Endothelial cell of umbilical vein (primary cell): ENCODE data around the gene RAPH1. TPM values are rescaled to one million over a fixed set of nuclear protein-coding genes. Genes with fewer than 3 reads are reported as not detected.

Experiments used
- BruUV-seq: library from RNA; stranded (reverse); fragments of 400-500 nt; replicated peaks from 2 replicates; lab custom pipeline; 2021; lab: Mats Ljungman, UMichigan
- CTCF ChIA-PET: fragments of 300-600, 350-600 bp; sonication (Branson Sonifier 250); formaldehyde crosslinking; loops from one replicate; lab custom pipeline; 2021; ENCODE audit warnings: antibody characterized with exemption, inconsistent platforms; lab: Charles Lee
- POLR2A ChIA-PET: fragments of 300-600, 350-600 bp; sonication (Branson Sonifier 250); formaldehyde crosslinking; loops from one replicate; lab custom pipeline; 2021; ENCODE audit warnings: antibody characterized with exemption, inconsistent platforms; lab: Charles Lee
- DNase-seq: peaks from one replicate; pipeline ENCODE4 v3.0.0-alpha.2; 2011; ENCODE audit warnings: low read depth, low spot score
- FAIRE-seq: peaks from 2 replicates; lab custom pipeline; 2011; peaks lifted over from hg19 to GRCh38; lab: Jason Lieb, UNC
- H2AFZ ChIP-seq: 2 replicates; pipeline ENCODE4 v1.6.0; 2012; ENCODE audit warnings: low read depth, low read length, control low read depth, inconsistent platforms
- H3K27ac ChIP-seq: 2 replicates; pipeline ENCODE4 v1.5.1; 2011; ENCODE audit warnings: low read depth, mild to moderate bottlenecking, control low read depth, low read length, moderate library complexity; ENCODE audit not compliant: insufficient read depth
- H3K27me3 ChIP-seq, 2 experiments: 2 replicates each; pipeline versions ENCODE4 v1.6.0 to v1.6.1; 2011; ENCODE audit warnings: low read length in 2 of 2, mixed read lengths in 1 of 2; ENCODE audit not compliant: control insufficient read depth in 2 of 2, insufficient read depth in 2 of 2
- H3K36me3 ChIP-seq, 2 experiments: 2 replicates in 1 of 2; 3 replicates in 1 of 2; pipeline ENCODE4 v1.5.1; 2011; ENCODE audit warnings: low read length in 2 of 2, mild to moderate bottlenecking in 1 of 2, moderate library complexity in 1 of 2; ENCODE audit not compliant: control insufficient read depth in 2 of 2, insufficient read depth in 2 of 2; ENCODE audit errors: extremely low read depth in 1 of 2
- H3K4me1 ChIP-seq: 3 replicates; pipeline ENCODE4 v1.5.1; 2011; ENCODE audit warnings: mild to moderate bottlenecking, low read length; ENCODE audit not compliant: control insufficient read depth, insufficient read depth; ENCODE audit errors: extremely low read depth
- H3K4me2 ChIP-seq: 2 replicates; pipeline ENCODE4 v1.6.1; 2011; ENCODE audit warnings: low read length, control low read depth, mixed read lengths; ENCODE audit not compliant: insufficient read depth
- H3K4me3 ChIP-seq, 3 experiments: fragments of 200-600 bp in 1 of 3; sonication (generic), shearing (Covaris generic) in 1 of 3; replicated peaks in 1 of 3; 2 replicates each; pipeline ENCODE4 v1.5.1; 2011 to 2016; ENCODE audit warnings: control low read depth in 3 of 3, low read length in 3 of 3, mild to moderate bottlenecking in 2 of 3, inconsistent platforms in 1 of 3, low read depth in 1 of 3, moderate library complexity in 1 of 3; ENCODE audit not compliant: insufficient read depth in 1 of 3
- H3K79me2 ChIP-seq: 2 replicates; pipeline ENCODE4 v1.6.0; 2012; ENCODE audit warnings: low read length, inconsistent platforms; ENCODE audit not compliant: control insufficient read depth, insufficient read depth
- H3K9ac ChIP-seq: replicated peaks from 2 replicates; pipeline ENCODE3; 2011; ENCODE audit warnings: low read length, control low read depth; ENCODE audit not compliant: insufficient read depth; ENCODE audit errors: extremely low read depth
- H3K9me1 ChIP-seq: replicated peaks from 3 replicates; pipeline ENCODE4 v1.6.0; 2011; ENCODE audit warnings: mild to moderate bottlenecking, low read length; ENCODE audit not compliant: control insufficient read depth, insufficient read depth; ENCODE audit errors: extremely low read depth
- H3K9me3 ChIP-seq: replicated peaks from 2 replicates; pipeline ENCODE4 v1.5.1; 2012; ENCODE audit warnings: low read length, inconsistent platforms; ENCODE audit not compliant: control insufficient read depth, insufficient read depth
- H4K20me1 ChIP-seq: replicated peaks from 2 replicates; pipeline ENCODE3; 2011; ENCODE audit warnings: mild to moderate bottlenecking, low read length; ENCODE audit not compliant: control insufficient read depth, insufficient read depth; ENCODE audit errors: extremely low read depth
- CTCF ChIP-seq, 2 donors: IDR thresholded peaks; 1 replicate in 1 of 2; 2 replicates in 1 of 2; pipeline ENCODE4 v1.5.1; 2011; ENCODE audit warnings: low read length in 2 of 2, mild to moderate bottlenecking in 2 of 2, moderate library complexity in 2 of 2, control low read depth in 1 of 2, inconsistent platforms in 1 of 2, low read depth in 1 of 2; ENCODE audit not compliant: insufficient read depth in 1 of 2; ENCODE audit errors: extremely low read depth in 1 of 2
- EZH2 ChIP-seq: IDR thresholded peaks from 2 replicates; pipeline ENCODE4 v1.6.1; 2012; ENCODE audit warnings: borderline replicate concordance, low read depth, mild to moderate bottlenecking, moderate library complexity, low read length, inconsistent platforms; ENCODE audit not compliant: severe bottlenecking
- FOS ChIP-seq: IDR thresholded peaks from 2 replicates; pipeline ENCODE4 v1.6.1; 2011; ENCODE audit warnings: mild to moderate bottlenecking, low read length, moderate library complexity, borderline replicate concordance; ENCODE audit not compliant: insufficient read depth
- GATA2 ChIP-seq: IDR thresholded peaks from 2 replicates; pipeline ENCODE4 v1.7.0; 2011; ENCODE audit warnings: low read depth, mild to moderate bottlenecking, moderate library complexity, mixed read lengths, low read length; ENCODE audit not compliant: insufficient read length, insufficient read depth
- JUN ChIP-seq: IDR thresholded peaks from 2 replicates; pipeline ENCODE4 v1.6.1; 2011; ENCODE audit warnings: borderline replicate concordance, low read depth; ENCODE audit not compliant: insufficient read length, insufficient read depth
- MYC ChIP-seq: IDR thresholded peaks from one replicate; pipeline ENCODE4 v1.6.1; 2011; ENCODE audit warnings: mild to moderate bottlenecking, low read depth, low read length
- POLR2A ChIP-seq: IDR thresholded peaks from 2 replicates; pipeline ENCODE4 v1.6.1; 2012; ENCODE audit warnings: low read depth, mild to moderate bottlenecking, control low read depth, low read length
- POLR2AphosphoS5 ChIP-seq: IDR thresholded peaks from 2 replicates; pipeline ENCODE4 v1.6.1; 2012; ENCODE audit warnings: low read depth, mild to moderate bottlenecking, control low read depth, low read length, moderate library complexity; ENCODE audit not compliant: insufficient read depth
- dilution Hi-C: fragments of 300-500 bp; cut with MboI; formaldehyde crosslinking; loops from one replicate; pipeline ENCODE4 v1.15.0; 2019; ENCODE audit warnings: low sequenced_read_pairs; ENCODE audit not compliant: extremely low pct_ligation_motif_present
- intact Hi-C: fragments of 100-400 bp; cut with micrococcal nuclease; formaldehyde crosslinking; loops from one replicate; pipeline ENCODE4 v1.10.0; 2022
- polyA plus RNA-seq, 4 experiments: library from polyadenylated mRNA; depleted of rRNA in 3 of 4; stranded (reverse) in 3 of 4; unstranded in 1 of 4; fragments of >200 nt; gene quantifications; 2 replicates each; pipeline versions ENCODE4 v1.2.1 to v1.2.3, GENCODE V29; 2011 to 2012; ENCODE audit warnings: missing spikeins in 1 of 4
- total RNA-seq: library from RNA; stranded (reverse); gene quantifications from 2 replicates; pipeline ENCODE4 v1.2.3, GENCODE V29; 2021
- TF ChIP-seq, protein P1 (sequence below): IDR thresholded peaks from 2 replicates; pipeline ENCODE4 v1.6.1; 2011; ENCODE audit not compliant: insufficient read depth, insufficient read length

Gene RAPH1
- total and polyA plus RNA-seq, 2 donors (not counting 3 experiments of a cell fraction or from before 2014, with no cell fraction given): 5.1 to 59.5 TPM

DNA sequence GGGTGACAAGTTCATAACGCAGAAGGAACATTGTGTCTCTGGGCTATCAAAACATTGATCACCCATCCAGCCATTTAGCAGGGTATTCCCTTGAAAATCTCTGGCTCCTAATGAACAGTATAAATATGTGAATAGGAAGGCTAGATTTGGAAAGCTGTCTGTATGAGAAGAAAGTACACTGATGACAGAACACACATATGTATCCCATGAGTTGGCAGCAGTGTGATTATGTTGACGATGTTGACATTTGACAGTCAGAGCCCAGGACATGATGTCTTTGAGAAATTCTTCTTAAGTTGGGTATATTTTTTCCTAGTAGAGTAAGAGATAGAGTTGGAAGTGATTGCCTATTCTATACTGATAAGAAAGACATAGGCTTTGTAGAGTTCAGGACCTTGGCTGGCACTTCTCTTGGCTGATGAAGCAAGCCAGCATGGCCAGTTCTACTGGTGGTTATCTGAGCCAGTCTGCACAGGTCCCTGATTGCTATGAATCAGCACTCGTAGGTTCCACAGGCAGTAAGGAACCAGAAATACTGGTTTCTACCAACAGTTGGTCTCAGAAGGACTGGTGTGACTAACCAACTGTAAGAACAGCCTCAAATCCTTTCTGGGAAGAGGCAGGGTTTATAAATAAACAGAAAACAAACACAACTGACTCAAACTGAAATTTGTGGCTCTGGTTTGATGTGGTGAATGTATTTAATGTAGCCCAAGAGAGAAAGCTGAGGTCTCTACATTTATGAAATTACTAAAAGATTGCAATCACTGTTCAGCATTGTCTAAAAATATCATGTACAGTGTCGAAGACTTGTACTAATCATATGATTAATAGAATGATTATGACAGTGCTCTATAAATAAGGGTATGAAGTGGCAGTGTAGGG is 43.9 kb upstream of the RAPH1 start:
- H3K4me2 ChIP-seq: no peak overlapping the region
- H3K9me3 ChIP-seq: no peaks in the 10 kb centered on the region

More for the DNA sequence above, 43.9 kb upstream of the RAPH1 start:
- no peak for DNase-seq
- no peak overlapping the region for H3K9ac ChIP-seq
- dilution Hi-C loops (no loop called here), intact Hi-C loops (no loop called here)
- no peaks in the 10 kb centered on the region for H3K36me3 ChIP-seq
- H3K9me1 ChIP-seq: no peaks in the 10 kb centered on the region
- POLR2A ChIA-PET: no interaction called here
- TF ChIP-seq JUN (no peak), POLR2AphosphoS5 (no peak), MYC (no peak), GATA2 (no peak), CTCF (IDR thresholded peaks at IDR 0.05; ENCODE audit: extremely low read depth in 1 of 2, insufficient read depth in 1 of 2, low read depth in 1 of 2, low read length in 2 of 2) (no peak), EZH2 (no peak), POLR2A (no peak), FOS (no peak)
- TF ChIP-seq, protein P1, sequence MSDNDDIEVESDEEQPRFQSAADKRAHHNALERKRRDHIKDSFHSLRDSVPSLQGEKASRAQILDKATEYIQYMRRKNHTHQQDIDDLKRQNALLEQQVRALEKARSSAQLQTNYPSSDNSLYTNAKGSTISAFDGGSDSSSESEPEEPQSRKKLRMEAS: no peak
- H2AFZ ChIP-seq: no peak overlapping the region
- no peaks in the 10 kb centered on the region for H3K79me2 ChIP-seq
- H3K4me1 ChIP-seq: peaks cover 8% of the 10 kb centered on the region
- H3K27ac ChIP-seq: no peak overlapping the region
- FAIRE-seq: no peak
- no peaks in the 10 kb centered on the region for H4K20me1 ChIP-seq
- no peaks in the 10 kb centered on the region for H3K27me3 ChIP-seq
- no peak overlapping the region for H3K4me3 ChIP-seq
- CTCF ChIA-PET: no interaction called here
- BruUV-seq: no TSS peak
